ENCODE data around the gene BST2.

DNA sequence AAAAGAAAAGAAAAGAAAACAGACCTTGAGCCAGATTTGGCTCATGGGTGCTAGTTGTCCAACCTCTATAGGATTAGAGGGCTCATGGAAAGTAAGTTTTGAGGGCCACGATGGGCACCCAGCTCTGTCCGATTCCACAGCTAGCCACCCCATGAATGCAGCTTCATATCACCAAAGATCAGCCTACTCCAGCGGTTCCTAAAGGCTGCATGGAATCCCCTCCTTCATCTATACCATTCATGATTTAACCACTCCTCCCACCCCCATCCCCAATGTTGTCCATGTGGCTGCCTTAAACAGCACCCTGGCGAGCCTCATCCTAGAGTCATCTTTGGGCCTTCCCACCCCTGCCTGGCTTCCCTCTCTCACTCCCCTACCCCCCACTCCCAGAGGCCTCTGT lies 16.5 kb upstream of the BST2 start:
- TF ChIP-seq POLR2A (IDR thresholded peaks at IDR 0.05; ENCODE audit: low read depth, low read length) (no peak), NFE2L2 (IDR thresholded peaks at IDR 0.05; ENCODE audit: low read depth, low read length) (no peak), RFX5 (IDR thresholded peaks at IDR 0.05; ENCODE audit: low read depth, low read length) (no peak), CEBPB (IDR thresholded peaks at IDR 0.05; ENCODE audit: low read depth, low read length) (no peak), RAD21 (IDR thresholded peaks at IDR 0.05; ENCODE audit: low read length) (no peak), MXI1 (IDR thresholded peaks at IDR 0.05; ENCODE audit: borderline replicate concordance, low read depth, low read length) (no peak), MAFK (IDR thresholded peaks at IDR 0.05; ENCODE audit: low read depth, low read length) (no peak)
- TF ChIP-seq, protein P1, sequence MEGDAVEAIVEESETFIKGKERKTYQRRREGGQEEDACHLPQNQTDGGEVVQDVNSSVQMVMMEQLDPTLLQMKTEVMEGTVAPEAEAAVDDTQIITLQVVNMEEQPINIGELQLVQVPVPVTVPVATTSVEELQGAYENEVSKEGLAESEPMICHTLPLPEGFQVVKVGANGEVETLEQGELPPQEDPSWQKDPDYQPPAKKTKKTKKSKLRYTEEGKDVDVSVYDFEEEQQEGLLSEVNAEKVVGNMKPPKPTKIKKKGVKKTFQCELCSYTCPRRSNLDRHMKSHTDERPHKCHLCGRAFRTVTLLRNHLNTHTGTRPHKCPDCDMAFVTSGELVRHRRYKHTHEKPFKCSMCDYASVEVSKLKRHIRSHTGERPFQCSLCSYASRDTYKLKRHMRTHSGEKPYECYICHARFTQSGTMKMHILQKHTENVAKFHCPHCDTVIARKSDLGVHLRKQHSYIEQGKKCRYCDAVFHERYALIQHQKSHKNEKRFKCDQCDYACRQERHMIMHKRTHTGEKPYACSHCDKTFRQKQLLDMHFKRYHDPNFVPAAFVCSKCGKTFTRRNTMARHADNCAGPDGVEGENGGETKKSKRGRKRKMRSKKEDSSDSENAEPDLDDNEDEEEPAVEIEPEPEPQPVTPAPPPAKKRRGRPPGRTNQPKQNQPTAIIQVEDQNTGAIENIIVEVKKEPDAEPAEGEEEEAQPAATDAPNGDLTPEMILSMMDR (conservative IDR thresholded peaks at IDR 0.05; ENCODE audit: low read depth, low read length), result no peak
- TF ChIP-seq, protein P2, sequence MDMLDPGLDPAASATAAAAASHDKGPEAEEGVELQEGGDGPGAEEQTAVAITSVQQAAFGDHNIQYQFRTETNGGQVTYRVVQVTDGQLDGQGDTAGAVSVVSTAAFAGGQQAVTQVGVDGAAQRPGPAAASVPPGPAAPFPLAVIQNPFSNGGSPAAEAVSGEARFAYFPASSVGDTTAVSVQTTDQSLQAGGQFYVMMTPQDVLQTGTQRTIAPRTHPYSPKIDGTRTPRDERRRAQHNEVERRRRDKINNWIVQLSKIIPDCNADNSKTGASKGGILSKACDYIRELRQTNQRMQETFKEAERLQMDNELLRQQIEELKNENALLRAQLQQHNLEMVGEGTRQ (IDR thresholded peaks at IDR 0.05; ENCODE audit: low read depth, low read length), result no peak

Measured in IMR-90 (cell line).